ENCODE measurements around the gene KRT32.

KRT32 gene

DNA sequence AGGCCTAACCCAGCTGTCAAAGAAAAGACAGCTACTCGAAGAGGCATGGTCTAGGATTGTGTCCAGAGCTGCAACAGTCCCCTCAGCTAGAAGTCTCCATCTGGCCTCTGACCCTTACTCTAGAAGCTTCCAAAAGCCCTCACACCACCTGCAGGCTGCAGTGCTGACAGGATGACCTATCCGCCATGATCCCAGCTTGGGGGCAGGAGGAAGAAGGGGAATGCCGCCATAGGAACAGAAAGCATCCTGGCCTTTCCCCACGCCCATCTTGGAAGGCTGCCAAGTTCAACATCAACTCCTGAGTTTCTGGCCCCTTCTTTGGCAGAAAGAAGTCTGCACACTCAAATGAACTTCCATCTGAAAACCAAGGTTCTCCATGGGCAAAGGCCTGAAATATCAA is 25.6 kb upstream of the KRT32 start:
- no peak overlapping the region for H3K9ac ChIP-seq (ENCODE audit: low read depth in 1 of 2, low read length in 2 of 2)
- no peak overlapping the region for H3K27ac ChIP-seq (ENCODE audit: low read depth, low read length)
- H3K4me3 ChIP-seq (ENCODE audit: low read depth in 1 of 2, low read length in 2 of 2): no peak overlapping the region
- no peaks in the 10 kb centered on the region for H3K36me3 ChIP-seq (ENCODE audit: control insufficient read depth in 1 of 2, insufficient read depth in 2 of 2, low read length in 2 of 2)
- peaks cover 9 to 29% of the 10 kb centered on the region in 2 donors for H3K4me1 ChIP-seq (ENCODE audit: control insufficient read depth in 1 of 2, insufficient read depth in 2 of 2, low read length in 2 of 2)
- H3K9me3 ChIP-seq (ENCODE audit: control insufficient read depth in 1 of 2, low read length in 2 of 2): no peaks in the 10 kb centered on the region
- H3K27me3 ChIP-seq (ENCODE audit: control insufficient read depth in 1 of 2, insufficient read depth in 2 of 2, low read length in 2 of 2): no peaks in the 10 kb centered on the region

DNA sequence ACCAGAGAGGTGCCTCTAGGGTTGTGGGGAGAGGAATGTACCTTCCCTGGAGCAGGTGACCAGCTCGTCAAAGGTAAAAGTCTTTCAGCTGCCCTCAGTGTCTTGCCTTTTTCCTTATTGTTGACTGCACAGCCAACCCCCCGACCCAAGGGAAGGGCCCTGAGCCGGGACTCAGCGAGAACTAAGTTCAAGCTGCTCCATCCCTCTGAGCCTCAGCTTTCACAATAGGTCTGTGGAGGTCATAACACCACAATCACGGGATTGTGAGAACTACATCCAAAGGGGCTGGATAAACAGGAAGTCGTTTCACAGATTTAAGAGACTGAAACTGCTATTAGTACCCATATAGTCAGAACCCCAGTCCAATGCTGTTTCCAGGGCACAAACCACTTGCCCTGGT is 25.2 kb upstream of the KRT32 start:
- H3K27ac ChIP-seq (ENCODE audit: low read depth, low read length): no peak overlapping the region
- no peak overlapping the region for H3K9ac ChIP-seq (ENCODE audit: low read depth in 1 of 2, low read length in 2 of 2)
- no peaks in the 10 kb centered on the region for H3K27me3 ChIP-seq (ENCODE audit: control insufficient read depth in 1 of 2, insufficient read depth in 2 of 2, low read length in 2 of 2)
- H3K36me3 ChIP-seq (ENCODE audit: control insufficient read depth in 1 of 2, insufficient read depth in 2 of 2, low read length in 2 of 2): no peaks in the 10 kb centered on the region
- peaks cover 5 to 26% of the 10 kb centered on the region in 2 donors for H3K4me1 ChIP-seq (ENCODE audit: control insufficient read depth in 1 of 2, insufficient read depth in 2 of 2, low read length in 2 of 2)
- no peaks in the 10 kb centered on the region for H3K9me3 ChIP-seq (ENCODE audit: control insufficient read depth in 1 of 2, low read length in 2 of 2)
- H3K4me3 ChIP-seq (ENCODE audit: low read depth in 1 of 2, low read length in 2 of 2): no peak overlapping the region

DNA sequence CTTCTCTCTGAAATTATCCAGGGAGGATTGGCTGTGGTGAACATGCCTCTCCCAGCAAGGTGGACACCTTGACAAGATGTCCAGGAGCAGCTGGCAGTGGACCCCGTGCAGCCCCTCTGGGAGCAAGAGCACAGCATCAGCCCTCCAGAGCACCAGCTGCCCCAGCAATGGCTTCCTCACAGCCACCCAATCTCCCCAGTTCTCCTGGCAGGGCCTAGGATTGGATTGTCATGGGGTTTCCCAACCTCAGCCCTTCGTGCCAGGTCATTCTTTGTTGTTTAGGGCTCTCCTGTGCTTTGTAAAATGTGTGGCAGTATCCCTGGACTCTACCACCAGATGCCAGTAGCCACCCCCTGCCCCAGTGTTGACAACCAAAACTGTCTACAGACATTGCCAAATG is 24.3 kb upstream of the KRT32 start:
- no peak overlapping the region for H3K4me3 ChIP-seq (ENCODE audit: low read depth in 1 of 2, low read length in 2 of 2)
- H3K27ac ChIP-seq (ENCODE audit: low read depth, low read length): no peak overlapping the region
- no peaks in the 10 kb centered on the region for H3K36me3 ChIP-seq (ENCODE audit: control insufficient read depth in 1 of 2, insufficient read depth in 2 of 2, low read length in 2 of 2)
- peaks cover 0 to 19% of the 10 kb centered on the region in 2 donors for H3K4me1 ChIP-seq (ENCODE audit: control insufficient read depth in 1 of 2, insufficient read depth in 2 of 2, low read length in 2 of 2)
- no peaks in the 10 kb centered on the region for H3K9me3 ChIP-seq (ENCODE audit: control insufficient read depth in 1 of 2, low read length in 2 of 2)
- H3K9ac ChIP-seq (ENCODE audit: low read depth in 1 of 2, low read length in 2 of 2): no peak overlapping the region
- H3K27me3 ChIP-seq (ENCODE audit: control insufficient read depth in 1 of 2, insufficient read depth in 2 of 2, low read length in 2 of 2): no peaks in the 10 kb centered on the region

DNA sequence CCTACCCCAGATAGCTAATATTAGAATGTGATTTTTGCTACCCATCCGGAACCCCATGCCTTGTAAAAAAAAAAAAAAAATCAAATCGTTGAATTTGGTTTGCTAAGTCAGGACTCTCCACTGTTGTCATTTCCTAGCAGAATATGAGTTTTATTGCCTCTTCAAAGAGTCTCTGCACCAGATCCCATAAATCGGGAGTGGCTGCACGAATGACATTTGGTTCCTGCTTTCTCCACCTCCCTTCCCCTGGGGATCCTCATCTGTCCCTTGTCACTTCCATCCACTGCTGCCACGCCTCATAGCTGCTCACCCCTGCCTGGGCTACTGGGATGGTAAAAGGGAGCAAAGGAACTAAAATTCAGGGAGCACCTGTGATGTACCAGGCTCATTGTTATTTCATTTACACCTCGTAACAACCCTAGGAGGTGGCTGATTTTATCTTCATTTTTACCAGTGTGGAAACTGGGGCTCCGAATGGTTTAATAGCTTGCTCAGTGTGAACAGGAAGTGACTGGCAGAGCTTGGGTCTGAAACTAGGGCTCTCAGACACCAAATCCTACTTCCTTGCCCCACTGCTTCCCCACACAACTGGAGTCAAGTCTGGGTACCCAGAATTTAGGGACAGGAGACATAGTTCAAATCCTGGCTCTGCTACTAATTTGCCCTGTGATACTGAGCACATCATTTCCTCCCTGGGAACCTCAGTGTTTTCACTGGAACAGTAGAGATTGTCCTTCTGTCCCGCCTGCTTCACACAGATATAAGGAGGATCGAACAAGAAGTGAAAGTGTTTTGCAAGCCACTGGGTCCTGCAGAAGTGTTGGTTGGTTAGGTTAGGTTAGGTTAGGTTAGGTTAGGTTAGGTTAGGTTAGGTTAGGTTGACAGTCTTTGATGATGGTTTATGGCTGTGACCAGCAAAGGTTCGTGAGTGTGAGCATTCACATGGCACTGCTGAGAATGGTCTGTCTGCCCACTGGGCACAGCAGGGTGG is 23.1 kb upstream of the KRT32 start:
- H3K36me3 ChIP-seq (ENCODE audit: control insufficient read depth in 1 of 2, insufficient read depth in 2 of 2, low read length in 2 of 2): no peaks in the 10 kb centered on the region
- H3K4me3 ChIP-seq (ENCODE audit: low read depth in 1 of 2, low read length in 2 of 2): no peak overlapping the region
- H3K27me3 ChIP-seq (ENCODE audit: control insufficient read depth in 1 of 2, insufficient read depth in 2 of 2, low read length in 2 of 2): no peaks in the 10 kb centered on the region
- H3K9ac ChIP-seq (ENCODE audit: low read depth in 1 of 2, low read length in 2 of 2): no peak overlapping the region
- H3K4me1 ChIP-seq (ENCODE audit: control insufficient read depth in 1 of 2, insufficient read depth in 2 of 2, low read length in 2 of 2): peaks cover 0 to 19% of the 10 kb centered on the region in 2 donors
- no peak overlapping the region for H3K27ac ChIP-seq (ENCODE audit: low read depth, low read length)
- no peaks in the 10 kb centered on the region for H3K9me3 ChIP-seq (ENCODE audit: control insufficient read depth in 1 of 2, low read length in 2 of 2)

DNA sequence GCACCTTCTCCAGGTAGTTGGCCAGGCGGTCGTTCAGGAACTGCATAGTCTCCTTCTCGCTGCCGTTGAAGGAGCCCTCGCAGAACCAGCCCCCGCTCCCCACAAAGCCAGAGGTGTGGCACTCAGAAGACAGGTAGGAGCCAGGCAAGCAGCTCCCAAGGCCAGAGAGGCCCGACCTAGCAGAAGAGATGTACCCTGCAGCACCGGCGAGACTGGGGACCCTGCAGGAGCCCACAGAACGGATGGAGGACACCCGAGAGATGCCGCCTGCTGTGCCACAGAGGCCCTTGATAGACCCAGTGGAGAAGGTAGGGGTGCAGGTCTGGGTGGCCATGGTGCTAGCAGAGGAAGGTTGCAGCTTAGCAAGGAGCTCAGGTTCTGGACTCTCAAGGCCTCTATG is 22.3 kb upstream of the KRT32 start, which contains the start of gene KRT36:
Gene KRT36 (minus strand): TSS at position 380 of the 400 bp plus-strand sequence. CDS start 46 bp downstream, at position 334.
- Histone ChIP-seq H3K27ac (ENCODE audit: low read depth, low read length) (no peak within 1 kb of the TSS), H3K27me3 (ENCODE audit: control insufficient read depth in 1 of 2, insufficient read depth in 2 of 2, low read length in 2 of 2) (no peaks in the 10 kb centered on the region), H3K4me3 (ENCODE audit: low read depth in 1 of 2, low read length in 2 of 2) (no peak within 1 kb of the TSS), H3K9me3 (ENCODE audit: control insufficient read depth in 1 of 2, low read length in 2 of 2) (no peaks in the 10 kb centered on the region), H3K4me1 (ENCODE audit: control insufficient read depth in 1 of 2, insufficient read depth in 2 of 2, low read length in 2 of 2) (peaks cover 3 to 21% of the 10 kb centered on the region in 2 donors), H3K9ac (ENCODE audit: low read depth in 1 of 2, low read length in 2 of 2) (no peak within 1 kb of the TSS), H3K36me3 (ENCODE audit: control insufficient read depth in 1 of 2, insufficient read depth in 2 of 2, low read length in 2 of 2) (no peaks in the 10 kb centered on the region)

DNA sequence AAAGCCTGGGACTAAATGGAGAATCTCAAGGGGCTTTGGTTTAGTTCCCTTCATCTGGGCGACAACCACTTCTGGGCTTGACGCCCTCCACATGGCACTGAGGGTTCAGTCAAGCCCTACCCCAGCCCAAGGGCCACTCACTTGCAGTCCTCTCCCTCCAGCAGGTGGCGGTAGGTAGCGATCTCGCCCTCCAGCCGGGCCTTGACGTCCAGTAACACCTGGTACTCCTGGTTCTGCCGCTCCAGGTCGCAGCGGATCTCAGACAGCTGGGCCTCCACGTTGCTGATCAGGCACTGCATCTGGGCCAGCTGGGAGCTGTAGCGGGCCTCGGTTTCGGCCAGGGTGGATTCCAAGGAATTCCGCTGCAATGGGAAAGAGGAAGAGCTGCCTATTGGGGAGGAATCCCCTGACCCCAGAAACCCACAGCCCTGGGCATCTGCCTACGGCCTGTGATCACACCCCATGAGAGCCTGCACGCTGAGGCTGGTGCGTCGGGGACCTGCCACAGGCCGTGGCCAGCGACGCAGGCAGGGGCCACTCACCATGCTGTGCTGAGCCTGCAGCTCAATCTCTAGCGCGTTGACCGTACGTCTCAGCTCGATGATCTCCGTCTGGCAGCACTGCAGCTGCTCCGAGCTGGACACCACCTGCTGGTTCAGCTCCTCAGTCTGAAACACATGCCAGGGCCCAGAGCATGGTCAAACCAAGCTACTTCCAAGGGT is 19.8 kb upstream of the KRT32 start:
- H3K27ac ChIP-seq (ENCODE audit: low read depth, low read length): no peak overlapping the region
- H3K4me3 ChIP-seq (ENCODE audit: low read depth in 1 of 2, low read length in 2 of 2): no peak overlapping the region
- H3K9ac ChIP-seq (ENCODE audit: low read depth in 1 of 2, low read length in 2 of 2): no peak overlapping the region
- H3K27me3 ChIP-seq (ENCODE audit: control insufficient read depth in 1 of 2, insufficient read depth in 2 of 2, low read length in 2 of 2): no peaks in the 10 kb centered on the region
- H3K4me1 ChIP-seq (ENCODE audit: control insufficient read depth in 1 of 2, insufficient read depth in 2 of 2, low read length in 2 of 2): peaks cover 16 to 28% of the 10 kb centered on the region in 2 donors
- no peaks in the 10 kb centered on the region for H3K9me3 ChIP-seq (ENCODE audit: control insufficient read depth in 1 of 2, low read length in 2 of 2)
- H3K36me3 ChIP-seq (ENCODE audit: control insufficient read depth in 1 of 2, insufficient read depth in 2 of 2, low read length in 2 of 2): no peaks in the 10 kb centered on the region

DNA sequence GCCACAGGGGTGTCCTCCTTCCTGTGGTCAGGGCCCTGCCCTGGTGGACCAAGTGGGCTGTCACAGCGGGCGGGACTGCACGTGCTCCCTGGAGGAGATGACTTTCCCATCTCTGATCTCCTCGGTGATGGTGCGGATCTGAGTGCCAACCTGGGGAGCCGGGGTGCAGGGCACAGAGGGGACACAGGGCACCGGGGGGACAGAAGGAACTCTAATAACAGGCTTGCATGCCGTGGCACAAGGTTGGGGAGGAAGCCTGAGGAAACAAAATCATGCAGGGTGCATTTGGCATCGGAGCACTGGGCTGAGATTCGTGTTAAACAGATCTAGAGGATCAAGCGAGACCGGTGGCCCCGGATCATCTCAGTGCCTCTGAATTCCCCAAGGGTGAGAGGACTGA is 19.1 kb upstream of the KRT32 start:
- H3K4me3 ChIP-seq (ENCODE audit: low read depth in 1 of 2, low read length in 2 of 2): no peak overlapping the region
- H3K27me3 ChIP-seq (ENCODE audit: control insufficient read depth in 1 of 2, insufficient read depth in 2 of 2, low read length in 2 of 2): no peaks in the 10 kb centered on the region
- H3K36me3 ChIP-seq (ENCODE audit: control insufficient read depth in 1 of 2, insufficient read depth in 2 of 2, low read length in 2 of 2): no peaks in the 10 kb centered on the region

DNA sequence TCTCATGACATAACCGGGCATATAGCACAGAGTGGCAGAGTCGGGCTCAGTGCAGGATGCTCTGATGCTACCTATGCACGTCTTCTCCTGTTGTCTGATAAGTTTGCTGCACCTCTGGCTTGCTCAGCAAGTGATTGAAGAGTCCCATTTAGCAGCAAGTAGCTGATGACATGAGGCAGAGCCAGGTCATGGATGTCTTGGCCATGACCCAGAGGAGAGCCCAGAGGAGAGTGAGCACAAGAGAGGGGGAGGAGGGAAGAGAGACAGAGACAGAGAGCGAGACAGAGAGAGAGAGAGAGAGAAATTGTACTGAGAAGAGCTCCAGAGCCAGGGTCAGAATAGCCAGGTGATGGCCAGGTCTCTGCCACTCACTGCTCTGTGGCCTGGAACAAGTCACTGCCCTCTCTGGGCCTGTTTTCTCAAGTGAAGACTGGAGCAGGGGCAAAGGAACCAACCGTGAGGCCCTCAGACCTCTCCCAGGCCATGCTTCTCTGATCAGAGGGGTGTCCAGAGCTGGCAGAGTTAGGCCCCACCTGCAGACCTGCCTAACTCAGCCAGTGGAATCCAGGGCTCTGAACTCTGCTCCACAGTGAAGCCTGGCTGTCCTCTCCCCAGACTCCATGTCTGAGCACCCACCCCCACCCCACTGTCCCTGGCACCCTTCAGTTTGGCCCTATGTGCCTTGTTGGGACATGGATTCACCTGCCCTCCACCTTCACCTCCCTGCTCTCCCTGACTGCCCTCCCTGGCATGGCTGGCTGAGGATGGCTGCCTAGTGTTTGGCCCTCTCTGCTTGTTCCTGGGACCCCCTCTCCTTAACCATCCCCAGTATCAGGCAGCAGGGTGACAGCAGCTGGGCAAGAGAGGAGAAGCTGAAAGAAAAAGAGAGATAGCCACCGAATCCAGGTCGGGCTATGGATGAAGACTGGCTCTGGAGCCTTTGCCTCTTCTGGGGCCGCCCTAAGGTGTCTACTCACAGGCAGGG is 18.0 kb upstream of the KRT32 start:
- no peak overlapping the region for H3K27ac ChIP-seq (ENCODE audit: low read depth, low read length)
- H3K27me3 ChIP-seq (ENCODE audit: control insufficient read depth in 1 of 2, insufficient read depth in 2 of 2, low read length in 2 of 2): no peaks in the 10 kb centered on the region
- H3K4me3 ChIP-seq (ENCODE audit: low read depth in 1 of 2, low read length in 2 of 2): no peak overlapping the region
- no peak overlapping the region for H3K9ac ChIP-seq (ENCODE audit: low read depth in 1 of 2, low read length in 2 of 2)
- H3K9me3 ChIP-seq (ENCODE audit: control insufficient read depth in 1 of 2, low read length in 2 of 2): no peaks in the 10 kb centered on the region
- peaks cover 16 to 23% of the 10 kb centered on the region in 2 donors for H3K4me1 ChIP-seq (ENCODE audit: control insufficient read depth in 1 of 2, insufficient read depth in 2 of 2, low read length in 2 of 2)
- H3K36me3 ChIP-seq (ENCODE audit: control insufficient read depth in 1 of 2, insufficient read depth in 2 of 2, low read length in 2 of 2): no peaks in the 10 kb centered on the region

More for the DNA sequence above, 19.1 kb upstream of the KRT32 start:
- peaks cover 16 to 28% of the 10 kb centered on the region in 2 donors for H3K4me1 ChIP-seq (ENCODE audit: control insufficient read depth in 1 of 2, insufficient read depth in 2 of 2, low read length in 2 of 2)
- no peak overlapping the region for H3K9ac ChIP-seq (ENCODE audit: low read depth in 1 of 2, low read length in 2 of 2)
- no peak overlapping the region for H3K27ac ChIP-seq (ENCODE audit: low read depth, low read length)
- no peaks in the 10 kb centered on the region for H3K9me3 ChIP-seq (ENCODE audit: control insufficient read depth in 1 of 2, low read length in 2 of 2)

DNA sequence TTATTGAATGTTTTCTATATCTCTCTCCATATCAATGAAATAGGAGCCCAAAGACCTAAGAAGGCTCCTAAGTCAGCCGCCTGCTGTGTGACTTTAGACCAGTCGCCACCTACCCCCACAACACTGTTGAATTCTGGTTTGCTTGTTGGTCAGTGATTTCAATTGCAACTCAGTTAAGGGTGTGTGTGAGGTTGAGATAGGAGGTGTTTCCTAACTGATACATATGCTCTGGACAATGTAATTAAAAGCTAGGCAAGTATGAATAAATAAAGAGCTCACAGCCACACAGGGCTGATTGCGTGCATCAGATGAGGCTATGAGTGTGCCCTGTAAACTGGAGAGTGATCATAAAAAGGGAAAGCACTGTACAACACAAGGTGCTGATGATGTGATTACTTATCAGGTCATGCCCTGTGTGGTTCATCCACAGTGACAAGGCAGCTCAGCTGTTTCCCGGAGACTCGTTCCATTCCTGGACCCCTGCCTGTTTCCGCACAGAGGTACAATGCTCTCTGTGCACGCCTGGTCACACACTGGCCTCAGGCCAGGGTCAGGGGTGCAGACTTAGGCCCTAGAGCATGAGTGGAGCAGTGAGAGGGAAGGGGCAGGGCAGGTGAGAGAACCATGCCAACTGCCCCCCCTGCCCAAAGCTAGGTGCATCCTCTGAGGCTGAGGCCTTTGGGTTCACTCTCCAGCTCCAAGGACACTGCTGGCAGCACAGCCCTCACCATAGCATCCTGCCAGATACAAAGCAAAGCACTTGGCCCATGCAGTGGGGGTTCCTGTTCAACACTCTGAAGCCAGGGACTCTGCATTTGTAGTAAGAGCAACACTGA is 17.0 kb upstream of the KRT32 start:
- no peak overlapping the region for H3K9ac ChIP-seq (ENCODE audit: low read depth in 1 of 2, low read length in 2 of 2)
- no peak overlapping the region for H3K27ac ChIP-seq (ENCODE audit: low read depth, low read length)
- H3K4me1 ChIP-seq (ENCODE audit: control insufficient read depth in 1 of 2, insufficient read depth in 2 of 2, low read length in 2 of 2): peaks cover 15 to 16% of the 10 kb centered on the region in 2 donors
- H3K36me3 ChIP-seq (ENCODE audit: control insufficient read depth in 1 of 2, insufficient read depth in 2 of 2, low read length in 2 of 2): no peaks in the 10 kb centered on the region
- no peaks in the 10 kb centered on the region for H3K27me3 ChIP-seq (ENCODE audit: control insufficient read depth in 1 of 2, insufficient read depth in 2 of 2, low read length in 2 of 2)
- H3K9me3 ChIP-seq (ENCODE audit: control insufficient read depth in 1 of 2, low read length in 2 of 2): no peaks in the 10 kb centered on the region
- no peak overlapping the region for H3K4me3 ChIP-seq (ENCODE audit: low read depth in 1 of 2, low read length in 2 of 2)

Measured in duodenal mucosa (tissue), 2 donors.